COLO668 (cell line): Measurements from ENCODE around the gene STK35.

ENCODE experiments used
- DNase-seq: peaks from one replicate; lab custom pipeline; 2025; ENCODE audit not compliant: unreplicated experiment; lab: John Stamatoyannopoulos, UW

Gene STK35

GRCh38 chr20:2103461-2104153 lies 2.0 kb downstream of the STK35 start:
- no peak for DNase-seq

GRCh38 chr20:2104236-2104635 lies 2.6 kb downstream of the STK35 start:
- DNase-seq = no peak

GRCh38 chr20:2108498-2108897 lies 6.9 kb downstream of the STK35 start:
- DNase-seq = no peak

- no peak for DNase-seq
These were observed 7.4 kb downstream of the STK35 start for GRCh38 chr20:2108987-2109386.

- DNase-seq = peak; percentile 29
These were observed 8.0 kb downstream of the STK35 start for GRCh38 chr20:2109425-2110210.

- DNase-seq = no peak
These were observed 11.3 kb downstream of the STK35 start for GRCh38 chr20:2112910-2113309.

GRCh38 chr20:2114127-2114959 lies 12.7 kb downstream of the STK35 start:
- DNase-seq = no peak

- no peak for DNase-seq
These were observed 13.5 kb downstream of the STK35 start for GRCh38 chr20:2114990-2115681.

GRCh38 chr20:2116170-2116940 lies 14.7 kb downstream of the STK35 start:
- no peak for DNase-seq

GRCh38 chr20:2118783-2119182 lies 17.2 kb downstream of the STK35 start:
- no peak for DNase-seq

GRCh38 chr20:2122936-2123335 lies 21.3 kb downstream of the STK35 start:
- no peak for DNase-seq

GRCh38 chr20:2123720-2124119 lies 22.1 kb downstream of the STK35 start:
- no peak for DNase-seq

- no peak for DNase-seq
These were observed 23.1 kb downstream of the STK35 start for GRCh38 chr20:2124564-2125213.

- DNase-seq = no peak
These were observed 24.0 kb downstream of the STK35 start for GRCh38 chr20:2125474-2126112.

GRCh38 chr20:2127238-2127637 lies 25.6 kb downstream of the STK35 start:
- DNase-seq = no peak

GRCh38 chr20:2128542-2128941 lies 26.9 kb downstream of the STK35 start:
- no peak for DNase-seq

GRCh38 chr20:2130062-2130591 lies 28.5 kb downstream of the STK35 start:
- no peak for DNase-seq

GRCh38 chr20:2130683-2131082 lies 29.1 kb downstream of the STK35 start:
- DNase-seq = no peak

GRCh38 chr20:2131366-2131765 lies 29.7 kb downstream of the STK35 start:
- DNase-seq = no peak
